ENCODE results near the gene C16orf74.

C16orf74 gene

DNA sequence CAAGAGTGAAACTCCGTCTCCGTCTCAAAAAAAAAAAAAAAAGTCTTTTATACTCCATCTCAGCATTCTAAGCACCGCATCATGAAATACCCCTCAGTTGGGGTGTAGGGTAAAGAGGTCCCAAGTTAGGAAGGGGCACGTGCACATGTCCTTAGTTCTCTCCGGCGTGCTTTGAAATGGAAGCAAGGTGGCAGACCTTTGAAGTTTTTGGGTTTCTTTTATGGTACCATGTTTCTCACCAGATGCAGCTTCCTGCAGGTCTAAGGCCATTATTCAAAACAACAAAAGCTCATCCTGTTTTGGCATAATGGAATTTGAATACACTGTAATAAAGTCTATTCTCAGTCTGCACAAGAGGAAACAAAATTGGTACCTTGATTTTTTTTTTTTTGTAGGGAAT, 38.9 kb upstream of the C16orf74 start:
- H3K9me3 ChIP-seq = no peaks in the 10 kb centered on the region
- no peak overlapping the region for H3K4me3 ChIP-seq
- H4K20me1 ChIP-seq = peaks cover 99% of the 10 kb centered on the region
- H3K4me2 ChIP-seq = no peak overlapping the region
- no peak overlapping the region for H3K9ac ChIP-seq
- TF ChIP-seq Cebpa-rat (IDR thresholded peaks at IDR 0.05) = no peak
- no peaks in the 10 kb centered on the region for H3K4me1 ChIP-seq
- H3K27me3 ChIP-seq = no peaks in the 10 kb centered on the region
- peaks cover 98% of the 10 kb centered on the region for H3K36me3 ChIP-seq
- no peak overlapping the region for H3K27ac ChIP-seq

DNA sequence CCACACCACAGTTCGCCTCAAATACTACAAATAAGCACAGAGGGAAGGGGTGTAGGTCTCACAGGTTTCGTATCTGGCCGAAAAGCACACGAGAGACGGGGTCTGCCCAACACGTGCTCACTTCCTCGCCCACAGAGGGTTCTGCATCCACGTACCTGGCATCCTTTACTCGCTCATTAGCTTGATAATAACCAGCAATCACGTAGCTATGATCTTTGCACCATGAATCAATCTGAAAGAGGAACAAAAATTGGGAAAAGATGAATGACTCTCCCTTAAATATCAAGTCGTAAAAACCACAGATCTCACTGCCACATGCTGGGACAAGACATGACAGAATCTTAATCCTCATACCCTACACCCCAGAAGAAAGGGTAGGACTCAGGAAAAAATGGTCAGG, 37.9 kb upstream of the C16orf74 start:
- H3K4me3 ChIP-seq = no peak overlapping the region
- no peak overlapping the region for H3K4me2 ChIP-seq
- no peaks in the 10 kb centered on the region for H3K9me3 ChIP-seq
- H3K4me1 ChIP-seq = no peaks in the 10 kb centered on the region
- H3K36me3 ChIP-seq = peaks cover 94% of the 10 kb centered on the region
- no peak overlapping the region for H3K9ac ChIP-seq
- no peak for TF ChIP-seq Cebpa-rat (IDR thresholded peaks at IDR 0.05)
- peaks cover 98% of the 10 kb centered on the region for H4K20me1 ChIP-seq
- H3K27me3 ChIP-seq = no peaks in the 10 kb centered on the region
- no peak overlapping the region for H3K27ac ChIP-seq

DNA sequence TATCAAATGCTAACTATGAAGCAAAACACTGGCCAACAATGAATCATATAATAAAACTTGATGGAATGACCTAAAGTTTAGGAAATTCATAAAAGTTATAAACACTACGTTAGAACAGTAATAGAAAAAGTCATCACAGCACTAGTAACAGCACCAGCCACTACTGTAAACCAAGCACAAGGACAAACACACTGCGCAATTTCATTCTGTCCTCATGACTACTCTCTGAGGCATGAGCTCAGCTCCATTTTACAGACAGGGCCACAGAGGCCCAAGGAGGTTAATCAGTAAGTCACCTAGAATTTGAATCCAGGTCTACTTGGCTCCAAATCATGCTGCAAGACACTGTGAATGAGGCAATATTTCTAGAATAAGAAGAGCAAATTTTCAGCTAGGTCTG, 35.0 kb upstream of the C16orf74 start:
- peaks cover 94% of the 10 kb centered on the region for H3K36me3 ChIP-seq
- H3K4me2 ChIP-seq = no peak overlapping the region
- no peak overlapping the region for H3K4me3 ChIP-seq
- H4K20me1 ChIP-seq = peaks cover 98% of the 10 kb centered on the region
- H3K9ac ChIP-seq = no peak overlapping the region
- TF ChIP-seq Cebpa-rat (IDR thresholded peaks at IDR 0.05) = no peak
- H3K27ac ChIP-seq = no peak overlapping the region
- H3K4me1 ChIP-seq = no peaks in the 10 kb centered on the region
- no peaks in the 10 kb centered on the region for H3K9me3 ChIP-seq
- H3K27me3 ChIP-seq = no peaks in the 10 kb centered on the region

DNA sequence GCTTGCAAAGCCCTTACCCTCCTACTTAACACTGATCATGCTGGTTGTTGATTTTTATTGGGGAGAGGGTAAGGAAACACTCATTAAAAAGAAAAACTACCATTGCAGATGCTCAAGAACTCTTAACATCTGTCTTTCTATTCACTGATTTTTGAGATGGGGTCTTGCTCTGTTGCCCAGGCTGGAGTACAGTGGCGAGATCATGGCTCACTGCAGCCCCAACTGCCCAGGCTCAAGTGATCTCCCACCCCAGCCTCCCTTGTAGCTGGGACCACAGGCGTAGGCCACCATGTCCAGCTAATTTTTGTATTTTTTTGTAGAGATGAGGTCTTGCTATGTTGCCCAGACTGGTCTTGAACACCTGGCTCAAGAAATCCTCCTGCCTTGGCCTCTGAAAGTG, 33.9 kb upstream of the C16orf74 start:
- H3K4me1 ChIP-seq = no peaks in the 10 kb centered on the region
- no peak overlapping the region for H3K4me2 ChIP-seq
- H3K9ac ChIP-seq = no peak overlapping the region
- TF ChIP-seq Cebpa-rat (IDR thresholded peaks at IDR 0.05) = no peak
- peaks cover 95% of the 10 kb centered on the region for H3K36me3 ChIP-seq
- H3K27ac ChIP-seq = no peak overlapping the region
- no peaks in the 10 kb centered on the region for H3K27me3 ChIP-seq
- H3K4me3 ChIP-seq = no peak overlapping the region
- H4K20me1 ChIP-seq = peaks cover 96% of the 10 kb centered on the region
- H3K9me3 ChIP-seq = no peaks in the 10 kb centered on the region

DNA sequence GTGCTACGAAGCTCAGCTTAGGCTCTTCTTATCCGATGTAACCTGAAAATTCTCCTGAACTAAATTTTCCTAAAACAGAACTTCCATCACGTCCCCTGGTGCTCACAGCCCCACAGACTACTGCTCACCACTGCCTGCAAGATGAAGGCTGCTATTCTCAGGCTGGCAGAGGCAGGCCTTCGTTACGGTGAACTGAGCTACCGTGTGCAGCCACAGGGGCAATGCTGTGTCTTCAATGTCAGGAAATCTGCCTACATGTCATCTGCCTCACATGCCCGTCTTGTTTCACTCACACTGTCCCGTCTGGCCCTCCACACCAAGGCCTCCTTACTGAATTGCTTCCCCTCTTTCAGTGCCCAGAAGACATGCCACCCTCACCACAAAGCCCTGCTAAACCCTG, 32.5 kb upstream of the C16orf74 start:
- Histone ChIP-seq H3K4me3 (no peak overlapping the region), H3K27ac (no peak overlapping the region), H3K9ac (no peak overlapping the region), H3K4me1 (no peaks in the 10 kb centered on the region), H3K36me3 (peaks cover 96% of the 10 kb centered on the region), H4K20me1 (peaks cover 82% of the 10 kb centered on the region), H3K9me3 (no peaks in the 10 kb centered on the region), H3K4me2 (no peak overlapping the region), H3K27me3 (no peaks in the 10 kb centered on the region)
- TF ChIP-seq Cebpa-rat (IDR thresholded peaks at IDR 0.05) = no peak

DNA sequence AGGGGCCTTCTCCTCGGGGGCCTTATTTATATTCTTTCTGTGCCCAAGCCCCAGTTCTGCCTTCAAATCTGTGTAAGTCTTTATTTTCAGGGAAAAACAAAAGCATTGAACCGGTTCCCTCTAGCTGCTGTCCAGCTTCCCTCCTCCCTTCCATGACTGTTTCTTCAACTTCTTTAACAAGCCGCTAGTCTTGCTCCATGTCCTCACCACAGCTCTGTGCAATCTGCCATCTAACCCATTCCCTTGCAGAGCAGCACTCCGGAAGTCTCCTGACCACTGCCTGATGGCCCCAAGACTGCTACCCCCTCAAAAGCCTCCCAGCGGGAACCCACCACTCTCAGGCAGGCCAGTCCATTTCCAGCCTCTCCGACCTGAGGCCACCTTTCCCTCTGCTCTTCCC, 31.6 kb upstream of the C16orf74 start:
- peaks cover 73% of the 10 kb centered on the region for H4K20me1 ChIP-seq
- H3K36me3 ChIP-seq = peaks cover 96% of the 10 kb centered on the region
- H3K27ac ChIP-seq = no peak overlapping the region
- no peaks in the 10 kb centered on the region for H3K4me1 ChIP-seq
- no peaks in the 10 kb centered on the region for H3K9me3 ChIP-seq
- no peaks in the 10 kb centered on the region for H3K27me3 ChIP-seq
- H3K9ac ChIP-seq = 0 out of 2 replicates have a peak overlapping the region, but pooled peaks have one; percentile 10
- no peak overlapping the region for H3K4me2 ChIP-seq
- no peak for TF ChIP-seq Cebpa-rat (IDR thresholded peaks at IDR 0.05)
- no peak overlapping the region for H3K4me3 ChIP-seq

DNA sequence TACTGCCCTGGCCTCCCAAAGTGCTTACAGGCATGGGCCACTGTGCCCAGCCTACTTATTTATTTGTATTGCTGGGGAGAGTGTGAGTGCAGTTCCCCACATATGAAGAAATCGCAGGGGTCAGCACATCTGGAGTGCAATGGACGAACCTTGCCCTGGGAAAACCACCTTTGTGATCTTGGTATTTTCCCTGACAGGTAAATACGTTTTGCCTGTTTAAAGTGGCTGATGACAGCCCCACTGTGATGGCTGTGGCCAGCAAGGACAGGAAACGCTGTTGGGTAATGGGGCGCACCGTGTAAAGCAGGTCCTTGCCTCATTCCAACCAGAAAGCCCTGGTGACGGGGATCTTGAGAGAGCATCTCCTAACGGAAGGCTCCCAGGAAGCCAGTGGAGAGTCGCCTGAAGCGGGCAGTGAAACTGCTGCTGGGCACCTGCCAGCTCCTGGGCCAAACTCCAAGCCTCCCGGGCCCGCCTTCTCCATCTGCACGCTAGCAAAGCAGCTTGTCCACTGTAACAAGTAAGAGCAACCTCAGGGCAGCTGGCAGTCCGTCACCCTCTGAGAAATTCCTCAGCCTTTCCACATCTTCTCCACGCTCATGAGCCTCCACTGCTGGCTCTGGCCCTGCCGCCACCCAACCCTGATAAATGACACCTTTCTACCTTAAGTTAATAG, 30.9 kb upstream of the C16orf74 start:
- Histone ChIP-seq H3K27ac (no peak overlapping the region), H3K9ac (no peak overlapping the region), H4K20me1 (peaks cover 67% of the 10 kb centered on the region), H3K27me3 (no peaks in the 10 kb centered on the region), H3K36me3 (peaks cover 96% of the 10 kb centered on the region), H3K4me3 (no peak overlapping the region), H3K4me2 (no peak overlapping the region), H3K9me3 (no peaks in the 10 kb centered on the region), H3K4me1 (no peaks in the 10 kb centered on the region)
- TF ChIP-seq Cebpa-rat (IDR thresholded peaks at IDR 0.05) = no peak

DNA sequence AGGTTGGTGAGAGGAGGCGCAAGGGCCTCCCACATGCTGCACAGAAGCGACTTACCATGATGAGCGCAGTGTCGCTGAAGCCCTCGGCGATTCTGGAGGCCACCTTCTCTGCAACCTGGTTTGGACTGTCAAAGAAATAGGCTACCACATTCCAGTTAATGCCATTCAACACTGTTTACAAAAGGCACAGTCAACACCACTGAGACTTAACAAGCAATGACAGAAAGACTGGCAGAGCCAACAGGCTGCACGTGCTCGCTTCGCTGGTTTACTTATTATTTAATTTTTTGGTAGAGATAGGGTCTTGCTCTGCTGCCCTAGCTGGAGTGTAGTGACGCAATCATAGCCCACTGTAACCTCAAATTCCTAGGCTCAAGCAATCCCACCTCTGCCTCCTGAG, 30.3 kb upstream of the C16orf74 start:
- no peak overlapping the region for H3K9ac ChIP-seq
- peaks cover 95% of the 10 kb centered on the region for H3K36me3 ChIP-seq
- H3K4me2 ChIP-seq = no peak overlapping the region
- H3K9me3 ChIP-seq = no peaks in the 10 kb centered on the region
- H4K20me1 ChIP-seq = peaks cover 60% of the 10 kb centered on the region
- H3K4me1 ChIP-seq = no peaks in the 10 kb centered on the region
- TF ChIP-seq Cebpa-rat (IDR thresholded peaks at IDR 0.05) = no peak
- H3K27ac ChIP-seq = no peak overlapping the region
- H3K27me3 ChIP-seq = no peaks in the 10 kb centered on the region
- no peak overlapping the region for H3K4me3 ChIP-seq

DNA sequence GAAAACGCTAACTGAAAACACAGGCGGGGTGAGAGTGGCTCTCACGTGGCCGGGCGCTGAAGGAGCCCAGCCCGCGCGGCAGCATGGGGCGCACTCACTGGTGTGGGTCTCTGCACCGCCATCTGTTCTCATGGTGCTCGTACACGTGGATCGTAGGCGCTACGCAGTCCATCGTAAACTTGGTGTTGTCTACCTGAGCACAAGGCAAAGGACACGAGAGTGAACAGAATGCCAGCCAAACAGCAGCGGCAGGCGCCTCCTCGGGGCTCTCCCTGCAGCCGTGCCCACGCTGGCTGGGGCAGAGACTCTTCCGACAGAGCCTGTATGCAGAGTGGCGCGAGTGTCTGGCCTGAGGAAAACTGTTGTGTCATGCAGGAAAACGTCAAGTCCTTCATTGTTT, 29.4 kb upstream of the C16orf74 start:
- Histone ChIP-seq H3K27me3 (no peaks in the 10 kb centered on the region), H3K4me3 (no peak overlapping the region), H3K27ac (no peak overlapping the region), H3K4me1 (no peaks in the 10 kb centered on the region), H4K20me1 (peaks cover 52% of the 10 kb centered on the region), H3K9me3 (no peaks in the 10 kb centered on the region), H3K9ac (no peak overlapping the region), H3K36me3 (peaks cover 93% of the 10 kb centered on the region), H3K4me2 (no peak overlapping the region)
- no peak for TF ChIP-seq Cebpa-rat (IDR thresholded peaks at IDR 0.05)

DNA sequence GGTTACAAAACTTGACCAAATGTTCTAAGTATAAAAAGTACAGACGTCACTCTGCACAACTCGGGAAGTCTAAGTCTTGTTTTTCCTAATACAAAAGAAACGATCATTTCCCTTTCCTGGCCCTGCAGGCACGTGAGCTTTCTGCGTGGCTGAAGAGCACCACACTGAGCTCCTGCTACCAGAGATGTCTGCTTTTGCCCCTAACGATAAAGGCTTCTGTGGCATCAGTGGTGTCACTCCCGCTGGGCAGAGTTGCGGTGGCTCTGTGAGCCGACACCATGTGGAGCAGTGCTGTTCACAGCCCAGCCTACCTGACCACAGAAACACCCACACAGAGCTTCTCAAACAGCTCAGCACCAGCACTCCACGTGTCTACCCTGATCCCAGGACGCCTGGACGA, 28.0 kb upstream of the C16orf74 start:
- Histone ChIP-seq H3K4me2 (no peak overlapping the region), H3K9me3 (no peaks in the 10 kb centered on the region), H4K20me1 (peaks cover 39% of the 10 kb centered on the region), H3K4me1 (no peaks in the 10 kb centered on the region), H3K4me3 (no peak overlapping the region), H3K36me3 (peaks cover 93% of the 10 kb centered on the region), H3K9ac (no peak overlapping the region), H3K27ac (no peak overlapping the region), H3K27me3 (no peaks in the 10 kb centered on the region)
- TF ChIP-seq Cebpa-rat (IDR thresholded peaks at IDR 0.05) = no peak

Measured in BLaER1 (cell line).